HG03571 (cell line): ENCODE data around the gene ARHGAP23.
"Not testable (repeated sequence)": the region's sequence is repeated elsewhere in the genome, so short reads cannot be mapped to it uniquely, and the experiment has no call there.

Source experiments
- ATAC-seq: cut with Tn5 transposase; IDR thresholded peaks from one replicate; pipeline ENCODE4 v1.9.1; 2021; ENCODE audit not compliant: unreplicated experiment

The ARHGAP23 gene

GRCh38 chr17:38484242-38485145 lies 56.2 kb downstream of the ARHGAP23 start:
- not testable (repeated sequence) for ATAC-seq

DNA sequence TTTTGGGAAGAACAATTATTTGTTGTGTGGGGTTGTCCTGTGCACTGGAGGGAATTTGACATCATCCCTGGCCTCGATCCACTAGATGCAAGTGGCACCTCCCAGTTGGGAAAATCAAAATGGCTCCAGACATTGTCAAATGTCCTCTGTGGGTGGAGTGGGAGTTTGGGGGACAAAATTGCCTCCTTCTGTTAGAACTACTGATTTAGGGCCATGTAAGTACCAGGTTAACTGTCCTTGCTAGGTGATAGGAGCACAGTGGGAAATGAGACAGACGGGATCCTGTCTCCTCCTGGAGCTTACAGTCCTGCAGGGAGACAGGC lies 56.8 kb downstream of the ARHGAP23 start:
- ATAC-seq: no peak

DNA sequence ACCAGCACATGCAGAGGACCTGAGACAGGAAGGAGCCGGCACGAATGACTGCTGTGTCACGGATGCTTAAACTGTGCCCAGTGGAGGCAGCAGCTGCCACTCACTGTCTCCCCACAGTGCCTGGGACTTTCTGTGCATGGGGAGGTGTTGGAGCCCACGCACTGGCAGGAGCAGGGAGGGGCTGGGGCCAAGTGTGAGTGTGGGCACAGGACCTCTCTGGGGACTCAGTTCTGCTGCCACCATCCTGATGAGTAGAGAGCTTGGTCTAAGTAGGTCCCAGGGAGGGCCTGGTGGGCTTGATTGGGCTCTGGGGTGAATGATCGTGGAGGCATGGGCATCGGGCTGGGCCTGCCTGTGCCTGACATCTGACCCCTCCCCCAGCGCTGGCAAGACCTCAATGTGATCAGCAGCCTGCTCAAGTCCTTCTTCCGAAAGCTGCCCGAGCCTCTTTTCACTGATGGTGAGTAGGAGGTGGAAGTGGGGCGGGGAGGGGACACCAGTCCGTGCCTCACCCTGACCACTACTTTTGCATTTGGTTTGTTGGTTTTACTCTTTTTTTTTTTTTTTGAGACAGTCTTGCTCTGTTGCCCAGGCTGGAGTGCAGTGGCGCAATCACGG lies 57.5 kb downstream of the ARHGAP23 start:
- ATAC-seq: not testable (repeated sequence)

DNA sequence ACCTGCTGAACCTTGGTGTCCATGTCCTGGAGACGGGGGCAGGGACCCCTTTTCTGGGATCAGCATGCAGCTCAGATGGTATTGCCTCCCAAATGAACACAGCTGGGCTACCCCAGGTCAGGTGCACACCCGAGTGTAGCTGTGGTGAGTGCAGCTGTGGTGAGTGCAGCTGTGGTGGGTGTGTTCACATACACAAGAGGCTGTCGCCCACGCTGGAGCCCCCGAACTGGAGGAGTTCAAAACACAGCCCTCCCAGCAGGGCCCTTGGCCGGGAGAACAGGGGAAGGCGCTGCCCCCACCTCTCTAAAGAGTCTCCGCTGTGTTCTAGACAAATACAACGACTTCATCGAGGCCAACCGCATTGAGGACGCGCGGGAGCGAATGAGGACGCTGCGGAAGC lies 61.5 kb downstream of the ARHGAP23 start:
- not testable (repeated sequence) for ATAC-seq

DNA sequence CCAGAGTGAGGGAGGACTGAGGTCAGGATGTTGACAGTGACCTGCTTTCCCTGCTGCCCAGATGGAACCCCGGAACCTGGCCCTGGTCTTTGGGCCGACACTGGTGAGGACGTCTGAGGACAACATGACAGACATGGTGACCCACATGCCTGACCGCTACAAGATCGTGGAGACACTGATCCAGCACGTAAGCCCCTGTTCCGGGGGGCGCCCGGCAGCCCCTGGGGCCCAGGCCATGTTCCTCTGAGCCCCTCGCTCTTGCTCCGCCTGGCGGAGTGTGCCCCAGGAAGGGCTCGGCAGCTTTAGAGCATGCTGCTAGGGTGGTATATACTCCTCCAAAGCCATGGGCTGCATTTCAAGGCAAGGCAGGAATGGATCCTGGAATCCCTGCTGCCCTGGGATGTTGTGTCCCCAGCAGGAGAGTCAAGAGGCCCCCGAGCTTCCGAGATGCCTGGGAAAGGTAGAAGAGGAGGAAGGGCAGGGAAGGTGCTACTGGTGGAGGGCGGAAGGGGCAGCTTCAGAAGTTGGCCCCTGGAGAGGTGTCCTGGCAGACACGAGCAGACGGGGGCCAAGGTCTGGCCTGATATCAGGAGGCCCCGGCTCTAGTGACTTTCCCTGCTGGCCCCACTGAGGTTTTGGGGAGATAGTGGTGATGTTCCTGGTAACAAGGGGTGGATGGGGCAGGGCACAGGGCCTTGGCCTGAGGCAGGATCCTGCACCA lies 63.2 kb downstream of the ARHGAP23 start:
- not testable (repeated sequence) for ATAC-seq

- not testable (repeated sequence) for ATAC-seq
Measured at GRCh38 chr17:38492067-38493040, 64.1 kb downstream of the ARHGAP23 start.

GRCh38 chr17:38494152-38494551 lies 65.9 kb downstream of the ARHGAP23 start:
- ATAC-seq: not testable (repeated sequence)

- not testable (repeated sequence) for ATAC-seq
Measured at GRCh38 chr17:38497656-38498055, 69.4 kb downstream of the ARHGAP23 start.

- no peak for ATAC-seq
Measured at GRCh38 chr17:38498353-38498752, 70.1 kb downstream of the ARHGAP23 start.

- ATAC-seq: not testable (repeated sequence)
Measured at GRCh38 chr17:38499230-38499629, 71.0 kb downstream of the ARHGAP23 start.

- not testable (repeated sequence) for ATAC-seq
Measured at GRCh38 chr17:38501718-38502117, 73.5 kb downstream of the ARHGAP23 start.

- ATAC-seq: not testable (repeated sequence)
Measured at GRCh38 chr17:38503286-38503913, 75.1 kb downstream of the ARHGAP23 start.

DNA sequence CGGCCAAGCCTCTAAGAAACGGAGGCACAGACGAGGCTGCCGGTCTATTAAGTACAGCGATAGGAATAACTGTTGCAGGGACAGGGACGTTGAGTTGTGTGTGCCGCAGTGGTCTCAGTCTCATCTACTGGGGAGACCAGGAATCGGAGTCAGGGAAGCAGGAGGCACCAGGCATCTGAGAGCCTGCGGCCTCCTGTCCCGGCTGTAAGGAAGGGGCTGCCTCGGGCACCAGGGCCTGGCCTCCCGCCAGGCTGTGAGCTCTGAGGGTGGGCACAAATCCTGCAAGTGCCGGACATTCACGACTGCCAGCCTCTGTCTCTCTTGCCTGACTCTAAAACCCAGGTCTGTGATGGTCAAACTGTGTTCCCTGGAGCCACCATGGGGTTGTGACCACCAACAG lies 76.0 kb downstream of the ARHGAP23 start:
- ATAC-seq: no peak

GRCh38 chr17:38507436-38507835 lies 79.2 kb downstream of the ARHGAP23 start:
- no peak for ATAC-seq

- ATAC-seq: no peak
Measured at GRCh38 chr17:38507921-38508569, 79.8 kb downstream of the ARHGAP23 start.

GRCh38 chr17:38508570-38508950 lies 80.3 kb downstream of the ARHGAP23 start:
- no peak for ATAC-seq

DNA sequence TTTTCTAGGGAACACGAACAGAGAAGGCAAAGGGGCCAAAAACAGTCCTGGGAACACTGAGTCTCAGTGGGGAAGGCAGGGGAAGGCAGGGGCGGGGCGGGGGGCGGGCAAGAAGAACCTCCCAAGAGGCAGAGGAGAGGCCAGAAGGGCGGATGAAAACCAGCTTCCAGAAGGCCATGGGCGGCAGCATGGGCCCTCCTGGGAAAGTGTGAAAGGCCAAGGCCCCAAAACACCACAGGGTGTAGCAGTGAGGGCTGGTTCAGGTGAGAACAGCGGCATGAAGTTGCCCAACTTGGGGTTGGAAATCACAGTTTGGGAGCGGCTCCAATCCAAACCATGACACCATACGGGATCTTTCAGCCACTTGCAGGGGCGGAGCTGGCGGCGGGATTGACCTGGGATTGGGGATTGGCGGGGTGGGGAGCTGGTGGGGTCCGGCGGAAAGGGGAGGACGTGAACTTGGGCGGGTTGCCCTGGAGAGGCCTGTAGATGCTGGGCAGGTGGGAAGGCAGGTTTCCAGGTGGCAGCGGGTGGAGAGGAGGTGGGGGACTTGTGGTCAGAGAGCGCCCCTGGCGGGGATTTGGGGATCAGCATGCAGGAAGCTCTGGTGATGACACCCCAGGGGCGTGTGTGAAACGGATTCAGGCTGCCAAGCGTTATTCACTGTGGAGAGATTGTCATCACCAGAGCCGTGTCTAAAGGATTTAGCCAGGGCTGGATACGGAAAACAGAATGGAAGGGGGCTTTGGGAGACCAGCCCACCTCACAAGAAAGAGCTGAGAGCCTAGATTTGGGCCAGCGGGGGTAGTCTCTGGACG lies 80.9 kb downstream of the ARHGAP23 start:
- ATAC-seq: no peak

DNA sequence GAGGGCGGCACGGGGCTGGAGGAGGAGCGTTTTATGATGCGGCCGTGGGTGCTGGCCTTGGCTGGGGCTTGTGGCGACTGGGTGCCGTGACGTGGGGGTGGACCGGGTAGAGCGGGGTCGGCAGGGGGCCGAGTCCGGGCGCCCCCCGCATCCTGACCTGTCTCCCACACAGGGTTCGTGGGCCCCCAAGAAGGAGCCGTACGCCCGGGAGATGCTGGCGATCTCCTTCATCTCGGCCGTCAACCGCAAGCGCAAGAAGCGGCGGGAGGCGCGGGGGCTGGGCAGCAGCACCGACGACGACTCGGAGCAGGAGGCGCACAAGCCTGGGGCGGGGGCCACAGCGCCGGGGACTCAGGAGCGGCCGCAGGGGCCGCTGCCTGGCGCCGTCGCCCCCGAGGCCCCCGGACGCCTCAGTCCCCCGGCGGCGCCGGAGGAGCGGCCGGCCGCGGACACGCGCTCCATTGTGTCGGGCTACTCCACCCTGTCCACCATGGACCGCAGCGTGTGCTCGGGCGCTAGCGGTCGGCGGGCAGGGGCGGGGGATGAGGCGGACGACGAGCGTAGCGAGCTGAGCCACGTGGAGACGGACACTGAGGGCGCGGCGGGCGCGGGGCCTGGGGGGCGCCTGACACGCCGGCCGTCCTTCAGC lies 81.6 kb downstream of the ARHGAP23 start:
- ATAC-seq: no peak
